ENCODE data around the gene SNX8.

DNA sequence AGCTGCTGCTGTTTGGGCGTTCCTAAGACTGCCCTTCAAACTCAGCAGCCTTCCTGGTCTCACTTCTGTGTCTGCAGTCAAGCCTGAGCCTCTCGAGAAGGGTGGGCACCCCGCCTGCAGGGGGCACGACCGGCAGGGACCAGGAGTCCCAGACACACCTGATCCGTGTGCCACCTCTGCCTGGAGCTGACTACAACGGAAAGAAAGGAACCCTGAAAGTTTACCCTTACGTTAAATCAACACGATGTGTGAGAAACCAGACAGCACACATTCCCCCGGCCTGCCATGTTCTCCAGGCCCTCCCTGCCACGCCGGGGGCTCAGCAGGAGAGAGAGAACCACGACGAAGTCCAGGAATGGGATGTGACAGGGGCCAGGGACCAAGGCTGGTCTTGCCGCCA, 86.5 kb downstream of the SNX8 start:
- TF ChIP-seq, protein P1, sequence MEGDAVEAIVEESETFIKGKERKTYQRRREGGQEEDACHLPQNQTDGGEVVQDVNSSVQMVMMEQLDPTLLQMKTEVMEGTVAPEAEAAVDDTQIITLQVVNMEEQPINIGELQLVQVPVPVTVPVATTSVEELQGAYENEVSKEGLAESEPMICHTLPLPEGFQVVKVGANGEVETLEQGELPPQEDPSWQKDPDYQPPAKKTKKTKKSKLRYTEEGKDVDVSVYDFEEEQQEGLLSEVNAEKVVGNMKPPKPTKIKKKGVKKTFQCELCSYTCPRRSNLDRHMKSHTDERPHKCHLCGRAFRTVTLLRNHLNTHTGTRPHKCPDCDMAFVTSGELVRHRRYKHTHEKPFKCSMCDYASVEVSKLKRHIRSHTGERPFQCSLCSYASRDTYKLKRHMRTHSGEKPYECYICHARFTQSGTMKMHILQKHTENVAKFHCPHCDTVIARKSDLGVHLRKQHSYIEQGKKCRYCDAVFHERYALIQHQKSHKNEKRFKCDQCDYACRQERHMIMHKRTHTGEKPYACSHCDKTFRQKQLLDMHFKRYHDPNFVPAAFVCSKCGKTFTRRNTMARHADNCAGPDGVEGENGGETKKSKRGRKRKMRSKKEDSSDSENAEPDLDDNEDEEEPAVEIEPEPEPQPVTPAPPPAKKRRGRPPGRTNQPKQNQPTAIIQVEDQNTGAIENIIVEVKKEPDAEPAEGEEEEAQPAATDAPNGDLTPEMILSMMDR (IDR thresholded peaks at IDR 0.05; ENCODE audit: low read depth, low read length, poor library complexity, severe bottlenecking), result no peak
- TF ChIP-seq EZH2phosphoT487 (IDR thresholded peaks at IDR 0.05; ENCODE audit: borderline replicate concordance, low read length), result no peak
